ENCODE measurements around the gene ATP8B4. TPM values are rescaled to one million over a fixed set of nuclear protein-coding genes. Genes with fewer than 3 reads are reported as not detected.

ATP8B4 gene
- total and polyA plus RNA-seq, 2 donors (not counting 3 experiments of a cell fraction or from before 2014, with no cell fraction given) = not detected

- dilution Hi-C loops (cut with MboI; ENCODE audit: extremely low pct_ligation_motif_present, low sequenced_read_pairs) = no loop called here
- intact Hi-C loops (cut with micrococcal nuclease) = no loop called here
- POLR2A ChIA-PET = no interaction called here
Measured at GRCh38 chr15:50071551-50072258, 47.3 kb downstream of the ATP8B4 start.

More at GRCh38 chr15:50071551-50072258, 47.3 kb downstream of the ATP8B4 start:
- FAIRE-seq (no peak), DNase-seq (ENCODE audit: low read depth, low spot score) (no peak)
- CTCF ChIA-PET = no interaction called here
- Histone ChIP-seq H3K9ac (replicated peaks; ENCODE audit: extremely low read depth, insufficient read depth, low read length) (no peak overlapping the region), H3K36me3 (ENCODE audit: control insufficient read depth in 2 of 2, extremely low read depth in 1 of 2, insufficient read depth in 2 of 2, low read length in 2 of 2) (no peaks in the 10 kb centered on the region), H3K4me3 (replicated peaks in 1 of 3; ENCODE audit: insufficient read depth in 1 of 3, low read depth in 1 of 3, low read length in 3 of 3) (no peak overlapping the region), H3K9me3 (replicated peaks; ENCODE audit: control insufficient read depth, insufficient read depth, low read length) (no peaks in the 10 kb centered on the region), H4K20me1 (replicated peaks; ENCODE audit: control insufficient read depth, extremely low read depth, insufficient read depth, low read length) (no peaks in the 10 kb centered on the region), H3K4me2 (ENCODE audit: insufficient read depth, low read length) (no peak overlapping the region), H3K9me1 (replicated peaks; ENCODE audit: control insufficient read depth, extremely low read depth, insufficient read depth, low read length) (no peaks in the 10 kb centered on the region), H3K27me3 (ENCODE audit: control insufficient read depth in 2 of 2, insufficient read depth in 2 of 2, low read length in 2 of 2) (peaks cover 0 to 6% of the 10 kb centered on the region in 2 experiments), H3K79me2 (ENCODE audit: control insufficient read depth, insufficient read depth, low read length) (no peaks in the 10 kb centered on the region), H3K4me1 (ENCODE audit: control insufficient read depth, extremely low read depth, insufficient read depth, low read length) (no peaks in the 10 kb centered on the region), H2AFZ (ENCODE audit: low read depth, low read length) (no peak overlapping the region), H3K27ac (ENCODE audit: insufficient read depth, low read depth, low read length) (no peak overlapping the region)
- no TSS peak for BruUV-seq (replicated peaks)
- no peak for TF ChIP-seq MYC (IDR thresholded peaks at IDR 0.05; ENCODE audit: low read depth, low read length)
- no peak for TF ChIP-seq EZH2 (IDR thresholded peaks at IDR 0.05; ENCODE audit: borderline replicate concordance, low read depth, low read length, severe bottlenecking)
- TF ChIP-seq CTCF (IDR thresholded peaks at IDR 0.05; ENCODE audit: extremely low read depth in 1 of 2, insufficient read depth in 1 of 2, low read depth in 1 of 2, low read length in 2 of 2) = no peak
- no peak for TF ChIP-seq GATA2 (IDR thresholded peaks at IDR 0.05; ENCODE audit: insufficient read depth, insufficient read length, low read depth, low read length)
- no peak for TF ChIP-seq MAX (IDR thresholded peaks at IDR 0.05; ENCODE audit: insufficient read depth, insufficient read length)
- no peak for TF ChIP-seq JUN (IDR thresholded peaks at IDR 0.05; ENCODE audit: borderline replicate concordance, insufficient read depth, insufficient read length, low read depth)
- no peak for TF ChIP-seq FOS (IDR thresholded peaks at IDR 0.05; ENCODE audit: borderline replicate concordance, insufficient read depth, low read length)

Data from endothelial cell of umbilical vein (primary cell).